NCI-H226 (cell line): ENCODE measurements around the gene DBNDD1.
"Not testable (repeated sequence)": the region's sequence is repeated elsewhere in the genome, so short reads cannot be mapped to it uniquely, and the experiment has no call there.

Experiments
- DNase-seq: peaks from one replicate; pipeline ENCODE4 v3.0.0-alpha.2; 2015

DBNDD1 gene

GRCh38 chr16:90010676-90011507 lies 8.4 kb downstream of the DBNDD1 start:
- no peak for DNase-seq

GRCh38 chr16:90009172-90009899 lies 9.9 kb downstream of the DBNDD1 start:
- no peak for DNase-seq

- no peak for DNase-seq
Observed at GRCh38 chr16:90008708-90009145, 10.5 kb downstream of the DBNDD1 start.

GRCh38 chr16:90007635-90008234 lies 11.5 kb downstream of the DBNDD1 start:
- DNase-seq = not testable (repeated sequence)

GRCh38 chr16:90007015-90007414 lies 12.2 kb downstream of the DBNDD1 start:
- DNase-seq = no peak

GRCh38 chr16:90005956-90006663 lies 13.1 kb downstream of the DBNDD1 start:
- DNase-seq = no peak

- no peak for DNase-seq
Observed at GRCh38 chr16:90004577-90004976, 14.7 kb downstream of the DBNDD1 start.

GRCh38 chr16:90002759-90003158 lies 16.5 kb downstream of the DBNDD1 start:
- no peak for DNase-seq

- DNase-seq = no peak
Observed at GRCh38 chr16:90001761-90002503, 17.3 kb downstream of the DBNDD1 start.

GRCh38 chr16:90000733-90001427 lies 18.4 kb downstream of the DBNDD1 start:
- no peak for DNase-seq

GRCh38 chr16:89999831-90000574 lies 19.3 kb downstream of the DBNDD1 start:
- DNase-seq = no peak

- no peak for DNase-seq
Observed at GRCh38 chr16:89996178-89996489, 23.1 kb downstream of the DBNDD1 start.

- DNase-seq = not testable (repeated sequence)
Observed at GRCh38 chr16:89995475-89996177, 23.6 kb downstream of the DBNDD1 start.

- DNase-seq = not testable (repeated sequence)
Observed at GRCh38 chr16:89994721-89995474, 24.4 kb downstream of the DBNDD1 start.

- no peak for DNase-seq
Observed at GRCh38 chr16:89994389-89994720, 24.9 kb downstream of the DBNDD1 start.

GRCh38 chr16:89993971-89994370 lies 25.3 kb downstream of the DBNDD1 start:
- DNase-seq = no peak

- no peak for DNase-seq
Observed at GRCh38 chr16:89993377-89993776, 25.9 kb downstream of the DBNDD1 start.

GRCh38 chr16:89990799-89991198 lies 28.5 kb downstream of the DBNDD1 start:
- DNase-seq = no peak

GRCh38 chr16:89988951-89989350 lies 30.3 kb downstream of the DBNDD1 start:
- DNase-seq = no peak

- DNase-seq = no peak
Observed at GRCh38 chr16:89987169-89987568, 32.1 kb downstream of the DBNDD1 start.
